ENCODE measurements around the gene OR5A2. TPM values are rescaled to one million over a fixed set of nuclear protein-coding genes. Genes with fewer than 3 reads are reported as not detected.
"Not testable (repeated sequence)": the region's sequence is repeated elsewhere in the genome, so short reads cannot be mapped to it uniquely, and the experiment has no call there.

Gene OR5A2
- total and polyA plus RNA-seq, 4 donors, result not detected

DNA sequence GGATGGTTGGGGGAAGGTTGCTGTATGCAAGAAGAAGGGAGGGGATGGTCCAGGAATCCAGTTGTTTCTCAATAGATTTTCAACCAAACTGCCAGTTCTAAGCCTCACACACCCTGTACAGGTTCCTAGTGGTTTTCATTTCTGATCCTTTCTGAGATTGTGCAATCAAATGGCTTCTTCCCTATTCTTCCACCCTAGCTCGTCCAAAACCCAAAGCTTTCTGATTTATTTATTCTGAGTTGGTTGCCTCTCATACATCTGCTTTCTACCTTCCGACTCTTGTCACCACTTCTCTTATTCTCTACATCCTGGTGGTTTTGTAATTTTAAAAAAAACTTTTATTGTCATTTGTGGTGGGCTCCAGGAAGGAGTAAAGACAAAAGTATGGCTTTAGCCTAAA lies 12.6 kb downstream of the OR5A2 start:
- 60 to 85% methylated on average over 2 of the region's 2 CpGs for WGBS, 2 donors

DNA sequence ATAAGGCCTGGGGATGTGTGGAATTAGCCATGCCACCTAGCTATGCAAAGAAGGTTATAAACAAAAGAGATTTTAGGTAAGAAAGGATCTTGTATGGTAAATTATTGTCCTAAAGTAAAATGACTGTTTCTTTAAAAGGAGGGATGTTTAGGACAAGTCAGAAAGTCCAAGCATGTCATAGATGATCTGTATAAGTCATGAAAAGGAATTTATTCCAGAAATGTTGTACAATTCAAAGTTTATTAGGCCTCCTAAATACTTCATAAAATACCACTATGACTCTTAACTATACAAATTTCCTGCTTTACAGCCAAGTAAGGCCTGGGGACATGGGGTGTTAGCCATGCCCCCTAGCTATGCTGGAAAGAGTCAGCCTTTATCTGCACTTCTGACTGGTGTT lies 22.7 kb downstream of the OR5A2 start:
- Histone ChIP-seq H3K4me1 (ENCODE audit: control insufficient read depth in 1 of 2, insufficient read depth in 2 of 2, low read length in 2 of 2) (no peaks in the 10 kb centered on the region), H3K36me3 (ENCODE audit: control insufficient read depth in 1 of 2, insufficient read depth in 2 of 2, low read length in 1 of 2) (no peaks in the 10 kb centered on the region), H3K27me3 (ENCODE audit: control insufficient read depth in 1 of 2, insufficient read depth in 2 of 2, low read length in 1 of 2) (no peaks in the 10 kb centered on the region), H3K27ac (ENCODE audit: low read depth in 1 of 2, low read length in 2 of 2) (no peak overlapping the region), H3K4me3 (ENCODE audit: low read length in 2 of 2) (no peak overlapping the region), H3K9me3 (ENCODE audit: control insufficient read depth, low read length) (no peaks in the 10 kb centered on the region)
- intact Hi-C loops (cut with DNase I), result no loop called here
- DNase-seq (no peak), ATAC-seq (ENCODE audit: low FRiP score) (no peak)

More for the DNA sequence above, 12.6 kb downstream of the OR5A2 start:
- Histone ChIP-seq H3K9me3 (ENCODE audit: control insufficient read depth, low read length) (peaks cover 2% of the 10 kb centered on the region), H3K36me3 (ENCODE audit: control insufficient read depth in 1 of 2, insufficient read depth in 2 of 2, low read length in 1 of 2) (no peaks in the 10 kb centered on the region), H3K4me3 (ENCODE audit: low read length in 2 of 2) (no peak overlapping the region), H3K27me3 (ENCODE audit: control insufficient read depth in 1 of 2, insufficient read depth in 2 of 2, low read length in 1 of 2) (no peaks in the 10 kb centered on the region), H3K27ac (ENCODE audit: low read depth in 1 of 2, low read length in 2 of 2) (no peak overlapping the region), H3K4me1 (ENCODE audit: control insufficient read depth in 1 of 2, insufficient read depth in 2 of 2, low read length in 2 of 2) (no peaks in the 10 kb centered on the region)
- no peak for DNase-seq
- ATAC-seq (ENCODE audit: low FRiP score), result no peak
- intact Hi-C loops (cut with DNase I), result no loop called here

DNA sequence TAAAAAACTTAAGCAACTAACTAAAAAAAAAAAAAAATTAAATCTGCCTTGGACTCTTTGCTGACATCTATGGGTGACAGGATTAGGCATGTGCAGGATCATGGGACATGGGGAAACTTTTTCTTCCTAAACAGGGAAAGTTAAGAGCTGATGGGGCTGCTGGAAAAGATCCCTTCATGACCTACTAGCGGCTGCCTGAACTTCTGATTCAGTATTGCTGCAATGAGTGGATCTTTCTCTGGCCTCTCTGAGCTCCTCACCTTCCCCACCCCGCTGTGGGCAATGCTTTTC lies 25.0 kb downstream of the OR5A2 start:
- WGBS, 2 donors, result 48 to 51% methylated on average over 2 of the region's 2 CpGs
- no peak for DNase-seq
- H3K27me3 ChIP-seq (ENCODE audit: control insufficient read depth in 1 of 2, insufficient read depth in 2 of 2, low read length in 1 of 2), result no peaks in the 10 kb centered on the region

DNA sequence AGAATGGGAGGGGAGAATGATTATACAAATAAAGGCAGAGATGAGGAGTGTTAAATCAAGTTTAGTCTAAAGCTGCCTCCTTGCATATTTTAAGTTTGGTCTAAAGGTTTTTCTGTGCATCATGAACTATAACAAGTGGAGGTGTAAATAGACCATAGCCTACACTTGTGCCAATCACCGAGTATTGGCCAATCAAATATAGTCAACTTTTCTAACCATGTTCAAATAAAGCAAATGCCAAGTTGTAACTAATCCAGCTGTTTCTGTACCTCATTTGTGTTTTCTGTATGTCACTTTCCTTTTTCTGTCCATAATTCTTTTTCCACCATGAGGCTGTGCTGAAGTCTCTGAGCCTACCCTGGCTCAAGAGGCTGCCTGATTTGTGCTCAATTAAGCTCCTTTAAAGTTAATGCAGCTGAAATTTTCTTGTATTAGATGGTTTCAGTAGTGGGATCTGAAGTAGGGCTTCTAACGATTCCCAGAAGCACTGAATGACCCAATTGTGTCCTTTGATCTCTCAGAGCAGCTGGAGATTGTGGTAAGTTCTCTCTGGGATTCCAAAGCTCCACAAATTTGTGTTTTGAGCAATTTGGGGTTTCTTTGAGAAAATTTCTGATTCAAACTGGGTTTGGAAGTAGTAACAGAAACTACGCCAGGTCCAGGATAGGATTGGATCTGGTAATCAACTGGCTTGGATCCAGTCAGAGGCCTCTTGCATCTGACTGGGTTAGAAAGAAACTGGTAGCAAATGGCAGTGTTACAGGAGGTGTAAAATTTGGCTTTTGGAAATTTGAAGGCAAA lies 25.6 kb downstream of the OR5A2 start:
- WGBS, 2 donors, result 73 to 76% methylated on average over 3 of the region's 3 CpGs
- Histone ChIP-seq H3K36me3 (ENCODE audit: control insufficient read depth in 1 of 2, insufficient read depth in 2 of 2, low read length in 1 of 2) (no peaks in the 10 kb centered on the region), H3K4me1 (ENCODE audit: control insufficient read depth in 1 of 2, insufficient read depth in 2 of 2, low read length in 2 of 2) (no peaks in the 10 kb centered on the region), H3K4me3 (ENCODE audit: low read length in 2 of 2) (no peak overlapping the region), H3K27me3 (ENCODE audit: control insufficient read depth in 1 of 2, insufficient read depth in 2 of 2, low read length in 1 of 2) (no peaks in the 10 kb centered on the region), H3K9me3 (ENCODE audit: control insufficient read depth, low read length) (no peaks in the 10 kb centered on the region), H3K27ac (ENCODE audit: low read depth in 1 of 2, low read length in 2 of 2) (no peak overlapping the region)
- intact Hi-C loops (cut with DNase I), result no loop called here
- no peak for DNase-seq
- no peak for ATAC-seq (ENCODE audit: low FRiP score)

More for the DNA sequence above, 25.0 kb downstream of the OR5A2 start:
- Histone ChIP-seq H3K27ac (ENCODE audit: low read depth in 1 of 2, low read length in 2 of 2) (no peak overlapping the region), H3K9me3 (ENCODE audit: control insufficient read depth, low read length) (no peaks in the 10 kb centered on the region), H3K4me1 (ENCODE audit: control insufficient read depth in 1 of 2, insufficient read depth in 2 of 2, low read length in 2 of 2) (no peaks in the 10 kb centered on the region), H3K4me3 (ENCODE audit: low read length in 2 of 2) (no peak overlapping the region), H3K36me3 (ENCODE audit: control insufficient read depth in 1 of 2, insufficient read depth in 2 of 2, low read length in 1 of 2) (no peaks in the 10 kb centered on the region)
- no peak for ATAC-seq (ENCODE audit: low FRiP score)
- intact Hi-C loops (cut with DNase I), result no loop called here

DNA sequence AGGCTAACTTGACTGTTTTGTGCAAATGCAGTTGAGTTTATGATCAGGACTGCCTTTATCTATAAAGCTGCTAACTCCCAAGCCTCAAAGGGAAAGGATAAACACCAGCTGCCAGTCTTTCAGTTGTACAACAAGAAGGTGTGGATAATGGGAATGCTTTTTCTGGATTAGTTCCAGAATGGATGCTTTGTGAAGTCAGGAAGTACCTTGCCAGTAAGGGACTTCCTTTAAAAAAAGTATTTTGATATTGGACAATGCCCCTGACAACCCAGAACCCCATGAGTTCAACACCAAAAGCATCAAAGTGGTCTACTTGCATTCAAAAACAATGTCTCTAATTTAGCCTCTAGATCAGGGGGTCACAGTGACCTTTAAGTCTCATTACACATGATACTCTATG lies 32.0 kb downstream of the OR5A2 start:
- no peak overlapping the region for H3K4me3 ChIP-seq (ENCODE audit: low read length in 2 of 2)
- intact Hi-C loops (cut with DNase I), result no loop called here
- DNase-seq, result no peak

DNA sequence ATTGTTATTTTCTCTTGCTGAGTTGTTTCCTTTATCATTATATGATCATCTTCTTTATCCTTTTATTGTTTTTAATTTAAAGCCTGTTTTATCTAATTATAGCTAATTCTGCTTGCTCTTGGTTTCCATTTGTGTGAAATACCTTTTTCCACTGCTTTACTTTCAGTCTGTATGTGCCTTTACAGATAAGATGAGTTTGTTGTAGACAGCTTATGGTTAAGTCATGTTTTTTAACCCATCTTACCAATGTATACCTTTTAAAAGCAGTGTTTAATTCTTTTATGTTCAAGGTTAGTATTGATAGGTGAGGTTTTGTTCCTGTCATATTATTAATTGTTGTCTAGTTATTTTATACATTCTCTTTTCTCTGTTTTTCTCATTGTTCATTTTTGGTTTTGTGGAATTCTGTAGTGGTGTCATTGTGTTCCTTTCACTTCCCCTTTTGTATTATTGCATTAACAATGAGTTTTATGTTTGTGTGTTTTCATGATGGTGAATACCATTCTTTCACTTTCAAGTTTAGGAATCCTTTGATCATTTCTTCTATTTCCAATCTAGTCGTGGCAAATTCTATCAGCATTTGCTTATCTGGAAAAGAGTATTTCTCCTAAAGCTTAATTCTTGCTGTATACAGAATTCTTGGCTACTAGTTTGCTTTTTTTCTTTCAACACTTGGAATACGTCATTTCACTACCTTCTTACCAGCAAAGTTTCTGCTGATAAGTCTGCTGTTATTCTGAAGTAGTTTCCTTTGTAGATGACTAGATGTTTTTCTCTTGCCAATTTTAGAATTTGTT lies 45.8 kb downstream of the OR5A2 start:
- Histone ChIP-seq H3K36me3 (ENCODE audit: control insufficient read depth in 1 of 2, insufficient read depth in 2 of 2, low read length in 1 of 2) (no peaks in the 10 kb centered on the region), H3K9me3 (ENCODE audit: control insufficient read depth, low read length) (no peaks in the 10 kb centered on the region), H3K27me3 (ENCODE audit: control insufficient read depth in 1 of 2, insufficient read depth in 2 of 2, low read length in 1 of 2) (no peaks in the 10 kb centered on the region), H3K4me3 (ENCODE audit: low read length in 2 of 2) (no peak overlapping the region), H3K4me1 (ENCODE audit: control insufficient read depth in 1 of 2, insufficient read depth in 2 of 2, low read length in 2 of 2) (no peaks in the 10 kb centered on the region), H3K27ac (ENCODE audit: low read depth in 1 of 2, low read length in 2 of 2) (no peak overlapping the region)
- no peak for ATAC-seq (ENCODE audit: low FRiP score)
- no peak for DNase-seq
- 35 to 40% methylated on average over 2 of the region's 2 CpGs for WGBS, 2 donors
- intact Hi-C loops (cut with DNase I), result no loop called here

More for the DNA sequence above, 32.0 kb downstream of the OR5A2 start:
- Histone ChIP-seq H3K9me3 (ENCODE audit: control insufficient read depth, low read length) (no peaks in the 10 kb centered on the region), H3K36me3 (ENCODE audit: control insufficient read depth in 1 of 2, insufficient read depth in 2 of 2, low read length in 1 of 2) (no peaks in the 10 kb centered on the region), H3K27me3 (ENCODE audit: control insufficient read depth in 1 of 2, insufficient read depth in 2 of 2, low read length in 1 of 2) (no peaks in the 10 kb centered on the region), H3K4me1 (ENCODE audit: control insufficient read depth in 1 of 2, insufficient read depth in 2 of 2, low read length in 2 of 2) (no peaks in the 10 kb centered on the region), H3K27ac (ENCODE audit: low read depth in 1 of 2, low read length in 2 of 2) (no peak overlapping the region)
- ATAC-seq (ENCODE audit: low FRiP score), result no peak

DNA sequence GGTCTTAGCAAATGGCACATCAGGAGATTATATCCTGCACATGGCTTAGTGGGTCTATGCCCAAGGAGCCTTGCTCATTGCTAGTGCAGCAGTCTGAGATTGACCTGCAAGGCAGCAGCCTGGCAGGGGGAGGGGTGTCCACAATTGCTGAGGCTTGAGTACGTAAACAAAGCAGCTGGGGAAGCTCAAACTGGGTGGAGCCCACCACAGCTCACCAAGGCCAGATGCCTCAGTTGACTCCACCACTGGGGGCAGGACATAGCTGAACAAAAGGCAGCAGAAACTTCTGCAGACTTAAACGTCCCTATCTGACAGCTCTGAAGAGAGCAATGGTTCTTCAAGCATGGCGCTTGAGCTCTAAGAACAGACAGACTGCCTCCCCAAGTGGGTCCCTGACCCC lies 53.9 kb downstream of the OR5A2 start:
- DNase-seq; H3K36me3 ChIP-seq (ENCODE audit: control insufficient read depth in 1 of 2, insufficient read depth in 2 of 2, low read length in 1 of 2); H3K27ac ChIP-seq (ENCODE audit: low read depth in 1 of 2, low read length in 2 of 2); H3K4me1 ChIP-seq (ENCODE audit: control insufficient read depth in 1 of 2, insufficient read depth in 2 of 2, low read length in 2 of 2); intact Hi-C loops (cut with DNase I); H3K4me3 ChIP-seq (ENCODE audit: low read length in 2 of 2); H3K27me3 ChIP-seq (ENCODE audit: control insufficient read depth in 1 of 2, insufficient read depth in 2 of 2, low read length in 1 of 2); H3K9me3 ChIP-seq (ENCODE audit: control insufficient read depth, low read length); ATAC-seq (ENCODE audit: low FRiP score): not testable (repeated sequence)
- 15 to 31% methylated on average over 3 of the region's 3 CpGs for WGBS, 2 donors

DNA sequence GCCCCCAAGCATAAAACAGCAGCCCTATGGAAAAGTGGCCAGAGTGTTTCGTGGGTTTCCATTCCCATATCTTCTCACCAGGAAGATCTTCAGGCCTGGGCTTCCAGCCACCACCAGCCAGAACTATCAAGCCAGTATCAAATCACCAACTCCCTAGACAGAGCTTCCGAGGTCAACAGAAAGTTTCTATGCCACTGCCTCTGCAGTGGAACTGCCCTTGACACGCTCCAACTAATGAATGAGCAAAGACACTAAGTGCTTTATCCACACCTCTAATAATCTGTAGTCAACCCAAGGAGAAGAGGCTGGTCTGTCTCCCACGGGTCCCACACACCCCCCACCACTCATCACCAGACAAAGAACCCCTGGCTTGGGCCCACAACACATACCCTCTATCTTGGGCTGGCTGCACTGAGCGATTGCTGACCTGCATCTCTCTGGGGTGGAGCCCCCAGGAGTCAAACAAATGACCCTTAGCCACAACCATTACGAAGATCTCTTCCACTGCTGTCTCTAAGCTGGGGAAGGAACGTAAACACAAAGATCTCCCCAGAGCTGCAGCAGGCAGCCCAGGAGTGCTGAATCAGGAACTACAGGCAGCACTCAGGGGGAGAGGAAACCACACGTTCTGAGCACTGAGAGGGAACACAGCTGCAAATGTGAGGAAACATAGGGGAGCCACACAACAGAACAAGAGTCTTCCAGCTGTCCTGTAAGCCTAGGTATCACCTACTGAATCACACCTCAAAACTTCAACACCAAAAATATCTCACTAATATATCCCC lies 57.8 kb downstream of the OR5A2 start:
- 45 to 54% methylated on average over 8 of the region's 8 CpGs for whole genome bisulfite sequencing, 2 donors
- no peaks in the 10 kb centered on the region for H3K36me3 ChIP-seq (ENCODE audit: control insufficient read depth in 1 of 2, insufficient read depth in 2 of 2, low read length in 1 of 2)

More for the DNA sequence above, 57.8 kb downstream of the OR5A2 start:
- Histone ChIP-seq H3K4me1 (ENCODE audit: control insufficient read depth in 1 of 2, insufficient read depth in 2 of 2, low read length in 2 of 2) (no peaks in the 10 kb centered on the region), H3K4me3 (ENCODE audit: low read length in 2 of 2) (no peak overlapping the region), H3K27ac (ENCODE audit: low read depth in 1 of 2, low read length in 2 of 2) (no peak overlapping the region), H3K9me3 (ENCODE audit: control insufficient read depth, low read length) (peaks cover 2% of the 10 kb centered on the region), H3K27me3 (ENCODE audit: control insufficient read depth in 1 of 2, insufficient read depth in 2 of 2, low read length in 1 of 2) (no peaks in the 10 kb centered on the region)
- no peak for DNase-seq
- no peak for ATAC-seq (ENCODE audit: low FRiP score)
- intact Hi-C loops (cut with DNase I), result no loop called here

Measured in aorta (tissue), 5 donors.